Measurements from ENCODE around the gene ACTA1.

The ACTA1 gene

DNA sequence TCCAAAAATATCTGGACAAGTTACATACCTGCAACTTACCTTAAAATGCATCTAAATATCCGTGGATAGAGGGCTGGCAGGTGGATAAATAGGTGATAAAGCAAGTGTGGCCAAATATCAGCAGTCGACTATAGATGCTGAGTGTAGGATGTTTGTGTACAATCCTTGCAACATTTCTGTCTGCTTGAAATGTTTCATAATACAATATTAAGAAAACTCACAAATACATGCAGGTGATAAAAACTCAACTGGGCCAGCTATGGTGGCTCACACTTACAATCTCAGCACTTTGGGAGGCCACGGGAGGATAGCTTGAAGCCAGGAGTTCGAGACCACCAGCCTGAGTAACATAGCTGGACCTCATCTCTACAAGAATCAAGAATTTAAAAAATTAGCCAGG lies 41.0 kb downstream of the ACTA1 start:
- Histone ChIP-seq H3K18ac (ENCODE audit: low read length) (no peak overlapping the region), H3K9ac (ENCODE audit: low read depth, low read length, poor library complexity) (no peak overlapping the region), H3K4me3 (ENCODE audit: low read length in 2 of 2) (no peak overlapping the region), H3K27ac (replicated peaks; ENCODE audit: low read length) (no peak overlapping the region), H2BK12ac (ENCODE audit: low read length) (no peak overlapping the region), H3K36me3 (replicated peaks in 1 of 2; ENCODE audit: control insufficient read depth in 2 of 2, insufficient read depth in 2 of 2, low read length in 2 of 2) (no peaks in the 10 kb centered on the region), H4K91ac (ENCODE audit: low read depth, low read length, poor library complexity) (no peak overlapping the region), H2BK120ac (ENCODE audit: low read depth, low read length) (no peak overlapping the region), H2AK5ac (ENCODE audit: low read depth, low read length) (no peak overlapping the region), H3K27me3 (ENCODE audit: control insufficient read depth in 3 of 3, insufficient read depth in 3 of 3, low read depth in 1 of 3, low read length in 3 of 3) (peaks cover 0 to 22% (median 0%) of the 10 kb centered on the region in 3 experiments), H3K9me3 (replicated peaks in 1 of 2; ENCODE audit: control insufficient read depth in 2 of 2, insufficient read depth in 1 of 2, low read depth in 1 of 2, low read length in 2 of 2) (no peaks in the 10 kb centered on the region), H3K4me1 (ENCODE audit: control insufficient read depth in 2 of 2, insufficient read depth in 1 of 2, low read depth in 1 of 2, low read length in 2 of 2) (no peaks in the 10 kb centered on the region), H3K4me2 (ENCODE audit: insufficient read depth, low read length, poor library complexity, severe bottlenecking) (no peak overlapping the region), H3K79me1 (ENCODE audit: low read depth, low read length) (no peaks in the 10 kb centered on the region), H4K8ac (ENCODE audit: low read depth, low read length) (no peak overlapping the region), H2AFZ (ENCODE audit: low read length) (no peak overlapping the region), H3K14ac (ENCODE audit: low read length) (no peak overlapping the region), H3K4ac (ENCODE audit: low read length) (no peak overlapping the region), H3K23ac (ENCODE audit: low read depth, low read length, poor library complexity) (no peak overlapping the region), H2BK15ac (ENCODE audit: low read length) (no peak overlapping the region), H2BK5ac (ENCODE audit: low read length) (no peak overlapping the region)
- WGBS, 2 donors (ENCODE audit: extremely low coverage in 2 of 2, insufficient read length in 2 of 2, insufficient replicate concordance in 1 of 2): no CpG with 5 or more reads among the region's 4 CpGs
- DNase-seq (ENCODE audit: low spot score): no peak

DNA sequence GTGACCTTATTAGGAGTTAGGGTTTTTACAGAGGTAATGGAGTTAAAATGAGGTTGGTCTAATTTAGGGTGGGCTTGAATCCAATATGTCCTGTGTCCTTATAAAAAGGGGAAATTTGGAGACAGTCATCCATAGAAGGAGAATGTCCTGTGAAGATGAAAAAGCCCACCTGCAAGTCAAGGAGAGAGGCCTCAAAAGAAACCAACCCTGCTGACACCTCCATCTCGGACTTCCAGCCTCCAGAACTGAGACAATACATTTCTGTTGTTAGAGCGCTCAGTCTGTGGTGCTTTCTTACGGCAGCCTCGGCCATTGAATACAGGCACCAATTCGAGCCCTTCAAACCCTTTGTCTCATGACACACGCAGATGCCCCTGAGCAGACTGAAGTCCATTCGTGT lies 43.8 kb downstream of the ACTA1 start:
- Histone ChIP-seq H2BK12ac (ENCODE audit: low read length) (no peak overlapping the region), H3K18ac (ENCODE audit: low read length) (no peak overlapping the region), H2AK5ac (ENCODE audit: low read depth, low read length) (no peak overlapping the region)

DNA sequence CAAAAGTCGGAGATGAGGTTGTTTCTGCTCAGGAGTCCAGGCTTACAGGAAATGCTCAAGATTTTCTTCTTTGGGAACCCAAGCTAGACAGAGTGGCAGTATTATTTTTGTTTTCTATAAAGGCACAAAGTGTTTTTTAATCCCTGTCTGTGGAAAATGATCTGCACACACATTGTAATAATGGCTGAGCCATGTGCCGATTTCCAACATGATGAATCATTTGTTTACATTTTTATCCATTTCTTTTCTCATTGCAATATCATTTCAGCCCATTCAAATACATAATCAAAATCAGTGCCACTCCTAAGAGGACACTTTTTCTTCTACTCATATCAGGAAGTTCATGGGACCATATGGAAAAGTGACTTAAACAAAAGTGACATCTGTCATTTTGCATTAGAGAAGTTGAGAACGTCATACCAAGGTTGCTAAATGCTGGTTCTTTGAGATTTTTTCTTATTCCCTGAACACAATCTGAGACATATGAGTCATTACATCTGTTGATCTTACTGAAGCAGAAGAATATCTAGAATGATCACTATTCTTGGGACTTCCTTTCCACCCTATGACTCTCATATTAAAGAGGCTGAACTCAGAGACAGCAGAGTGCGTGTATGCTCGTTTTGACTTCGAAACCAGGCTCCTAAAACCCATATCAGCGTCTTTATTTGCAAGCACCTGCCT lies 44.9 kb downstream of the ACTA1 start:
- H3K9me3 ChIP-seq (replicated peaks in 1 of 2; ENCODE audit: control insufficient read depth in 2 of 2, insufficient read depth in 1 of 2, low read depth in 1 of 2, low read length in 2 of 2): no peaks in the 10 kb centered on the region
- H2AK5ac ChIP-seq (ENCODE audit: low read depth, low read length): no peak overlapping the region
- H3K79me1 ChIP-seq (ENCODE audit: low read depth, low read length): no peaks in the 10 kb centered on the region
- no peak overlapping the region for H2BK5ac ChIP-seq (ENCODE audit: low read length)
- H2BK120ac ChIP-seq (ENCODE audit: low read depth, low read length): no peak overlapping the region
- no peak for DNase-seq (ENCODE audit: low spot score)
- no peak overlapping the region for H3K27ac ChIP-seq (replicated peaks; ENCODE audit: low read length)
- H3K23ac ChIP-seq (ENCODE audit: low read depth, low read length, poor library complexity): no peak overlapping the region
- no peak overlapping the region for H4K8ac ChIP-seq (ENCODE audit: low read depth, low read length)
- H4K91ac ChIP-seq (ENCODE audit: low read depth, low read length, poor library complexity): no peak overlapping the region
- no peak overlapping the region for H2BK15ac ChIP-seq (ENCODE audit: low read length)
- H2BK12ac ChIP-seq (ENCODE audit: low read length): no peak overlapping the region
- peaks cover 0 to 12% (median 0%) of the 10 kb centered on the region in 3 experiments for H3K27me3 ChIP-seq (ENCODE audit: control insufficient read depth in 3 of 3, insufficient read depth in 3 of 3, low read depth in 1 of 3, low read length in 3 of 3)
- H2AFZ ChIP-seq (ENCODE audit: low read length): no peak overlapping the region
- no peak overlapping the region for H3K18ac ChIP-seq (ENCODE audit: low read length)
- no peak overlapping the region for H3K4me2 ChIP-seq (ENCODE audit: insufficient read depth, low read length, poor library complexity, severe bottlenecking)
- no peak overlapping the region for H3K9ac ChIP-seq (ENCODE audit: low read depth, low read length, poor library complexity)
- no peak overlapping the region for H3K4me3 ChIP-seq (ENCODE audit: low read length in 2 of 2)
- WGBS, 2 donors (ENCODE audit: extremely low coverage in 2 of 2, insufficient read length in 2 of 2, insufficient replicate concordance in 1 of 2): no CpG with 5 or more reads among the region's 7 CpGs
- H3K4ac ChIP-seq (ENCODE audit: low read length): no peak overlapping the region
- no peak overlapping the region for H3K14ac ChIP-seq (ENCODE audit: low read length)
- H3K4me1 ChIP-seq (ENCODE audit: control insufficient read depth in 2 of 2, insufficient read depth in 1 of 2, low read depth in 1 of 2, low read length in 2 of 2): no peaks in the 10 kb centered on the region
- no peaks in the 10 kb centered on the region for H3K36me3 ChIP-seq (replicated peaks in 1 of 2; ENCODE audit: control insufficient read depth in 2 of 2, insufficient read depth in 2 of 2, low read length in 2 of 2)

More for the DNA sequence above, 43.8 kb downstream of the ACTA1 start:
- Histone ChIP-seq H3K27me3 (ENCODE audit: control insufficient read depth in 3 of 3, insufficient read depth in 3 of 3, low read depth in 1 of 3, low read length in 3 of 3) (peaks cover 0 to 12% (median 0%) of the 10 kb centered on the region in 3 experiments), H4K91ac (ENCODE audit: low read depth, low read length, poor library complexity) (no peak overlapping the region), H2AFZ (ENCODE audit: low read length) (no peak overlapping the region), H3K79me1 (ENCODE audit: low read depth, low read length) (no peaks in the 10 kb centered on the region), H3K4ac (ENCODE audit: low read length) (no peak overlapping the region), H3K4me2 (ENCODE audit: insufficient read depth, low read length, poor library complexity, severe bottlenecking) (no peak overlapping the region), H2BK5ac (ENCODE audit: low read length) (no peak overlapping the region), H2BK15ac (ENCODE audit: low read length) (no peak overlapping the region), H3K9me3 (replicated peaks in 1 of 2; ENCODE audit: control insufficient read depth in 2 of 2, insufficient read depth in 1 of 2, low read depth in 1 of 2, low read length in 2 of 2) (no peaks in the 10 kb centered on the region), H3K14ac (ENCODE audit: low read length) (no peak overlapping the region), H3K9ac (ENCODE audit: low read depth, low read length, poor library complexity) (no peak overlapping the region), H4K8ac (ENCODE audit: low read depth, low read length) (no peak overlapping the region), H3K4me3 (ENCODE audit: low read length in 2 of 2) (no peak overlapping the region), H3K4me1 (ENCODE audit: control insufficient read depth in 2 of 2, insufficient read depth in 1 of 2, low read depth in 1 of 2, low read length in 2 of 2) (no peaks in the 10 kb centered on the region), H2BK120ac (ENCODE audit: low read depth, low read length) (no peak overlapping the region), H3K27ac (replicated peaks; ENCODE audit: low read length) (no peak overlapping the region), H3K36me3 (replicated peaks in 1 of 2; ENCODE audit: control insufficient read depth in 2 of 2, insufficient read depth in 2 of 2, low read length in 2 of 2) (no peaks in the 10 kb centered on the region), H3K23ac (ENCODE audit: low read depth, low read length, poor library complexity) (no peak overlapping the region)
- no peak for DNase-seq (ENCODE audit: low spot score)
- WGBS, 2 donors (ENCODE audit: extremely low coverage in 2 of 2, insufficient read length in 2 of 2, insufficient replicate concordance in 1 of 2): no CpG with 5 or more reads among the region's 7 CpGs

DNA sequence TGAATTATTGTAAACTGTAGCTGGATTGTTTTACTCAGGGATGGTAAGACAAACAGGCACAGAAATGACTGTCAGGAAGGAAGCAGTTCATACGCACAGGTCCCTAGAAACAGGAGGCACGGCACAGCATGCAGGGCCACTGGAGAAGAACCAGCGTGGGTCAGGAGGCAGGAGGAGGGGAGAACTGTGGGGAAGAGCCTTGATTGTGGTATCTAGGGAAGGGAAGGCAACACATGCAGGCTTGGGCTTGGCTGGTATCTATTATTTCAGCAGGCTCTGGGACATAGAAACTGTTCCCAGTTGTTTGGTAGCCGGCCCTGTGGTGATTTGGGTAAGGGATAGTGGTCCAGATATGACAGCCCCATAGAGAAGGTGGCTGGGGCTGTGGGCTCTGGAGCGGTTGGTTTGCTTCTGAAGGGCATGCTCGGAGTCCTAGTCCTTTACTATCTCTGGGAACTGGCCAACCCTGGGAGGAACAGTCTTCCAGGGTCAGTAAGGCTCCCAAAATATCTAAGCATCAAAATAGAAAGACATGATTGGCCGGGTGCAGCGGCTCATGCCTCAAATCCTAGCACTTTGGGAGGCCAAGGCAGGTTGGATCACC lies 47.9 kb downstream of the ACTA1 start:
- no peak overlapping the region for H2BK15ac ChIP-seq (ENCODE audit: low read length)
- H3K27ac ChIP-seq (replicated peaks; ENCODE audit: low read length): no peak overlapping the region
- no peak overlapping the region for H2BK120ac ChIP-seq (ENCODE audit: low read depth, low read length)
- H2AK5ac ChIP-seq (ENCODE audit: low read depth, low read length): no peak overlapping the region
- H3K9me3 ChIP-seq (replicated peaks in 1 of 2; ENCODE audit: control insufficient read depth in 2 of 2, insufficient read depth in 1 of 2, low read depth in 1 of 2, low read length in 2 of 2): no peaks in the 10 kb centered on the region
- WGBS, 2 donors (ENCODE audit: extremely low coverage in 2 of 2, insufficient read length in 2 of 2, insufficient replicate concordance in 1 of 2): no CpG with 5 or more reads among the region's 8 CpGs
- H4K8ac ChIP-seq (ENCODE audit: low read depth, low read length): no peak overlapping the region
- no peak overlapping the region for H3K23ac ChIP-seq (ENCODE audit: low read depth, low read length, poor library complexity)
- no peaks in the 10 kb centered on the region for H3K79me1 ChIP-seq (ENCODE audit: low read depth, low read length)
- no peak overlapping the region for H2AFZ ChIP-seq (ENCODE audit: low read length)
- no peak overlapping the region for H3K9ac ChIP-seq (ENCODE audit: low read depth, low read length, poor library complexity)
- H3K18ac ChIP-seq (ENCODE audit: low read length): no peak overlapping the region
- H3K4me3 ChIP-seq (ENCODE audit: low read length in 2 of 2): no peak overlapping the region
- no peak overlapping the region for H4K91ac ChIP-seq (ENCODE audit: low read depth, low read length, poor library complexity)
- H3K4me1 ChIP-seq (ENCODE audit: control insufficient read depth in 2 of 2, insufficient read depth in 1 of 2, low read depth in 1 of 2, low read length in 2 of 2): peaks cover 0 to 6% of the 10 kb centered on the region in 2 donors
- H3K4ac ChIP-seq (ENCODE audit: low read length): no peak overlapping the region
- H3K14ac ChIP-seq (ENCODE audit: low read length): no peak overlapping the region
- no peak overlapping the region for H2BK5ac ChIP-seq (ENCODE audit: low read length)
- no peaks in the 10 kb centered on the region for H3K36me3 ChIP-seq (replicated peaks in 1 of 2; ENCODE audit: control insufficient read depth in 2 of 2, insufficient read depth in 2 of 2, low read length in 2 of 2)
- peaks cover 0 to 16% (median 0%) of the 10 kb centered on the region in 3 experiments for H3K27me3 ChIP-seq (ENCODE audit: control insufficient read depth in 3 of 3, insufficient read depth in 3 of 3, low read depth in 1 of 3, low read length in 3 of 3)
- no peak for DNase-seq (ENCODE audit: low spot score)
- no peak overlapping the region for H3K4me2 ChIP-seq (ENCODE audit: insufficient read depth, low read length, poor library complexity, severe bottlenecking)
- H2BK12ac ChIP-seq (ENCODE audit: low read length): no peak overlapping the region
